CD4-positive, alpha-beta T cell treated with Interleukin-21 for 1 hour (primary cell): ENCODE measurements around the gene CELSR1.
"Not testable (repeated sequence)": the region's sequence is repeated elsewhere in the genome, so short reads cannot be mapped to it uniquely, and the experiment has no call there.

Experiments
- DNase-seq: peaks from one replicate; pipeline ENCODE4 v3.0.0-alpha.2; 2020

Gene CELSR1

DNA sequence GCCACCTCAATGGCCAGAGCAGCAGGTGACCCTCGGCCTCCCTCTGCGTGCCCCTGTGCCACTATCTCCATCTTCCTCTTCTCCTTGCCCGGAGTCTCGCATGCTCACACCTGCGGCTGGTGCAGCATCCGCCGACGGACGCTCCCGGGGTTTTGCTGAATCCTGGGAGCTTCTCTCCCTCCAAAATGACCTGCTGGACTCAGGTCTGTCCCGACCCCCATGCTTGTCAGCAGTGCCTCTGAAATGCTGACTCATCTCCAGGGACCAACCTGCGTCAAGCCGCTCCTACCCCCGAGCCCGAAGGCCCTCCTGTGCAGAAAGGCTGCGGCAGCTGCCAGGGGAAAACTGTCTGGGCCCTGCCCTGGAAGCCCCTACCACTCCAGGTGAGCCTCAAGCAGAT lies 58.4 kb downstream of the CELSR1 start:
- no peak for DNase-seq

- DNase-seq: no peak
These were observed 59.3 kb downstream of the CELSR1 start for GRCh38 chr22:46478083-46478551.

DNA sequence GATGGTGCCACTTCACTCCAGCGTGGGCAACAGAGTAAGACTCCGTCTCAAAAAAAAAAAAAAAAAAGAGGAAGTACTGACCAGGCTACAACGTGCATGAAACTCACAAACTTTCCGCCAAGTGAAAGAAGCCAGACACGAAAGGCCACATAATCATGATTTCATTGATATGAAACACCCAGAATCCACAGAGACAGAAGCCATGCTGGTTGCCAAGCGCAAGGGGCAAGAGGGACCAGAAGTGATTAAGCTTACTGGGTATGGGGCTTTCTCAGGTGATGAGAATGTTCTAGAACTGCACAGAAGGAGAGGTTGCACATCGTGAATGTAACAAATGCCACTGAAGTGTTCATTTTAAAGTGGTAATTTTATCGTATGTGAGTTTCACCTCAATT lies 60.9 kb downstream of the CELSR1 start:
- DNase-seq: no peak

DNA sequence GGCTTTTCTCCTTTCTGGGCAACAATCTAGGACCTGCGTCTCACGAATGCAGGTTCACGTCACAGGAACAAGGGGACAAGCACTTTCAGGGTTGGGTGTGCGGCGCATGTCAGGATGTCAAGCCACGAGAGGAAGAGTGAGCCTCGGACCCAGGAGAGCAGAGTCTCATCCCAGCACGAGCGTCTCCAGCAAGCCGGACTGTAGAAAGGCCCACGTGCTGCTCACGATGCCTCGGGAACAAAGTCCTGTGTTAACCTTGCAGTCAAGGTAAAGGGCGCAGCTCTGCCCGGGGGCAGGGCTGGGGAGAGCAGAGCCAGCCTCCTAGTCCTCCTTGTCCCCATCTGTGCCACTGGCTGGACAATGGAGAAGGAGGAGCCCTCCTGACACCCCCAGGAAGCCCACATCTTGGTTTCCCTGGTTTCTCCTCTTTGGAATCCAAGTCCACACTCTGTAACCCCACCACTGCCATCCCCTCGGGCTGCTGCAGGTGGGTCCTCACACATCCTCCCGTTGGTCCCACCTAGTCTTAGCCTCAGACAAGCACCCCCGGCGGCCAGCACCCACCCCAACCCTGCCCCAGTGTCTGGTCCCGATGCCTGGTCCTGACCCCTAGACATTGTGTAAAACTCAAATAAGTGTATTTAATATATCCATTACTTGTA lies 63.4 kb downstream of the CELSR1 start:
- no peak for DNase-seq

DNA sequence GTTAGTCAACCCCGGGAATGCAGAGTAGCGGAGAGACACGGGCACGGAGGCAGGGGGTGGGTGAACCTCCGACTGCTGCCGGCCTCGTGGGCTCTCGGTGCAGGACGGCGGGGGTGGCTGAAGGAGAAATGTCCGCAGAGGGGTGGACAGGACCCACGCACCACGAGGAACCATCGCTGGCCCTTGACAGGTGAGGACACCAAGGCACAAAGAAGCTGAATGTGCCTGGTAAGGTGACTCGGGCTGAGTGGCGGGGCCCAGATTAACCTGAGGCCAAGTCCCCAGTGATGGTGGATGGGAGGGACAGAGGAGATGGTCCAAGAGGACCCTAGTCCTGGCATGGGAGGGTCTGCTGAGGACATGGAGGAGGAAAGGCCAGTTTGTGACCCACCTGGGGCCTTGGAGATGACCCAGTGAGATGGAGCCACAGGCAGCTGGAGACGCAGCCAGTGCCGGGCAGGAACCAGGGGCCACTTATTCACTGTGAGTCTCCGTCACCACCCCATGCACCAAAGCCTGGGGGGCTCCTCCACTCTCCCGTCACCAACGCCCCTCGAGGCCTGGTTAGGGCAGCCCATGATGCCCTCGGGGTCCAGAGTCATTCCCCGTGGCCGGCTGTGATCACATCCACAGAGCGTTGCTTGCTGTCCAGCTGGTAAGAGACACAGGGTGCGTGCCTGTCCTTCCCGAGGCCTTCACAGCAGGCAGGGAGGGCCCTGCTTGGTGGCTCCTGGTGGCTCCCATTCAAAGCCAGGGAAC lies 64.2 kb downstream of the CELSR1 start:
- DNase-seq: no peak

DNA sequence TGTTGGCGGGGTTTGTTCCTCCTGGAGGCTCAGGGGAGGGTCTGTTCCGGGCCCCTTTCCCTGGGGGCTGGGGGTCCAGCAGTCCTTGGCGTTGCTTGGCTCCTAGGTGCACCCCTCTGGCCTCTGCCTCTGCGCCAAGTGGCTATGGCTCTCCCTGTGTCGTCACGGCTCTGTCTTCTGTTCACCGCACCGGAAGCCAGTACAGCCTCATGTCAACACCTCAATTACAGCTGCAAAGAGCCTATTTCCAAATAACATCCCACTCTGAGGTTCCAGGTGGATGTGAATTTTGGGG lies 64.8 kb downstream of the CELSR1 start:
- no peak for DNase-seq

GRCh38 chr22:46471901-46472721 lies 65.3 kb downstream of the CELSR1 start:
- no peak for DNase-seq

DNA sequence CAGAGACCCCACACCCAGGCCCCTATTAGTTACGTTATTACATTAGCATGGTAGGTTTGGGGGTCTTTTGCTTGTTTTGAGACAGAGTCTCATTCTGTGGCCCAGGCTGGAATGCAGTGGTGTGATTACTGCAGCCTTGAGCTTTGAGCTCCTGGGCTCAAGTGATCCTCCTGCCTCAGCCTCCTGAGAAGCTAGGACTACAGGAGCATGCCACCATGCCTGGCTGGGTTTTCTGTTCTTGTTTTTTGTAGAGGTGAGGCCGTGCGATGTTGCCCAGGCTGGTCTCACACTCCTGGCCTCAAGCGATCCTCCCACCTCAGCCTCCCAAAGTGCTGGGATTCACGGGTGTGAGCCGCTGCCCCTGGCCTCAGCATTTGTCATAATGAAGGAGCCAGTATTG lies 66.1 kb downstream of the CELSR1 start:
- DNase-seq: not testable (repeated sequence)

GRCh38 chr22:46469711-46470110 lies 67.7 kb downstream of the CELSR1 start:
- DNase-seq: no peak

- DNase-seq: no peak
These were observed 70.4 kb downstream of the CELSR1 start for GRCh38 chr22:46467006-46467405.

GRCh38 chr22:46466255-46466676 lies 71.2 kb downstream of the CELSR1 start:
- no peak for DNase-seq

DNA sequence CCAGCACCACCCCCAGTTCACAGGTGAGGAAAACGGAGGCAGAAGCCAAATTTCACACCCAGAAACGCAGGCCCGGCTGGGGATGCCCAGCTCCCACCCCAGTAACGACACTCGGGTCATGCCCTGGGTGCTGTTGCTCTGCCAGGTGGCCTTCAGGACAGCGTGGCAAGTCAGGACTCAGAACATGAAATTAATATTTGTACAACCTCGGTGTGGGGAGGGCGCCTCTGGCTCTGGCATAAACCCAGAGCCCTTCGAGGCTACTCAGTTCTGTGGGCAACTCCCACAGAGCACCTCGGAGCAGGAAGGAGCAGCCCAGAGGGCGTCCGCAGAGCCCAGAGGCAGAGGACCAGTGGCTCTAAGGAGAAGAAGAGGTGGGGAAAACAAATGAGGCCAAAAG lies 71.6 kb downstream of the CELSR1 start:
- no peak for DNase-seq

DNA sequence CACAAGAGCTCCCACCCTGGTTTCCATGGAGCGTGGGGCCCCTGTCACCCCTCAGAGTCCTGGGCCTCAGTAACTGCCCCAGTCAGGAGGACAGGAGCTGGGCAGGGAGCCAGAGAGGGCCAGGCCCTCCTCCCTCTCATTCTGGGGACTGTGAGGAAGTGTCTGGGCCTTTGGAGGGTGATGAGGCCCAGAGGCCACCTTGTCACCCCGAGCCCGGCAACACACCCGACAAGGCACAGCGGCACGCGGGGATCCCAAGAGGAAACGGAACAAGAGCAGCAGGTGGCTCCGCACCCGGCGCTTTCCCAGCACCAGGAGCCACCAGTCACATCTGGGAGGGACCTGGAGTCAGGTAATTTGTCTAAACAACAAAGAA lies 72.1 kb downstream of the CELSR1 start:
- DNase-seq: no peak

DNA sequence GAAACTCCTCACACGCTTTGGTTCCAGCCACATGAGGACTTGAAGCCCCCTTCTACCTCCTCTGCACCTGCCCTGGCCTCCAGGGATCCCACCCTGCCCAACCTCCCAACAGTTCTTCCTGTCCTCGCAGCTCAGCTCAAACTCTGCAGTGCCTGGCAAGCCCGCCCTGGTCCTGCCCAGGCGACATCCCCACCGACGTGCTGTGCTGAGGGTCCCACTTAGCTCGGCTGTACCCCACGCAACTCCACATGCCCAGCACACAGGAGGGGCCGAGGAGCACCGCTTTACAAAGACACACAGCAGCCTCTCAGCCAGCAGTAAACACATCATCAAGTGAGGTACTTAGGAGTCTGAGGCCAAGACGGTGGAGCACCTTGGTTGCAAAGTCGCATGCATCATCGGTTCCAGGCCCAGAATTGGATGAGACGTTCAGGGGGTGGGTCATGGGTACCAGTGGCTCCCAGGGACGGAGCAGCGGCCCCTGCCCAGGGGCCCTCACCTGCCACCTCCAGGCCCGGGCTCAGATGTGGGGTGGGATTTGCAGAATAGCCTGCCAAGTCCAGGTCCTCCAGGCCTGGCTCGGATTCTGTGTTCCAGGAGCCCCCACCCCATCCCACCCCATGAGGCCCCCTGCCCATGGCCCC lies 72.6 kb downstream of the CELSR1 start:
- no peak for DNase-seq

DNA sequence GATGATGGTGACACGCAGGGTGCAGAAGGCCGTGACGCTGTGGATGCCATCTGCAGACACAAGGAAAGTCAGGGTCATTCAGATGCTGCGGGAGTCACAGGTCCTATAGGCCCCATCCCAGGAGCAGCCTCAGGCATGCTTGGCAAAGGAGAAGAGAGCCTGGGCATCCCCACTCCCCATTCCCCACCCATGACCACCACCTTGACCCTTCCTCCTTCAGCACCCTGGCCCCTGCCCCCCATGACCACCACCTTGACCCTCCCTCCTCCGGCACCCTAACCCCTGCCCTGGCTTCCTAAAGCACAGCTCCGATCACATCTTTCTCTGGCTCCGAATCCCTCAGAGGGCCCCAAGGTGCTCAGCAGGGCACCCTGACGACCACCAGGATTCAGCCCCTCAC lies 73.1 kb downstream of the CELSR1 start:
- no peak for DNase-seq

DNA sequence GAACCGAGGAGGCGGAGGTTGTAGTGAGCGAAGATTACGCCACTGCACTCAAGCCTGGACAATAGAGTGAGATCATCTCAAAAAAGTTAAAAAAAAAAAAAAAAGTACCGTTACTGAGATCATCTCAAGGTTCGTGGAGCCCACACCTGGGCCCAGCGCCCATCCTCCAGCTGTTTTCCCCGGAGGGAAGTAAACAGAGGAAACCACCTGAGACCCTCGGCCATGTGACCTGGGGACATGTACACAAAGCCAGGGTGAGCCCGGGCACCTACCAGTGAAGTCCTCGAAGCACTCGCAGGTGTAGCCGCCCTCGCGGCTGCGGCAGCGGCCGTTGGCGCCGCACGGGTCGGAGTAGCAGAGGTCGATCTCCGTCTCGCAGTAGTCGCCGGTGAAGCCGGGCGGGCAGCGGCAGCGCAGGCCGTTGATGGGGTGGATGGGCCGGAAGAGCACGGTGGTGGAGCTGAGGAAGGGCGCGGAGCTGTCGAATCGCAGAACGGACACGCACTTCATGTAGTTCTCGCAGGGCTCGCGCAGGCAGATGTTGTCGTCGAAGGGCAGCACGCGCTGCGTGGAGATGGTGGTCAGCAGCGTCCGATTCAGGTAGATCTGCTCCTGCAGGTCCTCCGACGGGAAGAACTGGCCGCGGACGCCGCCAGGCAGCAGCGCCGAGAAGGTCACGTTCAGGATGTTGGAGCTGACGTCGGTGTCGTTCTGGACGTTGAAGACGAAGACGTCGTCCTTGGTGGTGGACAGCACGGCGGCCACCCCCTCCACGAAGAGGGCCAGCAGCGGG lies 73.8 kb downstream of the CELSR1 start:
- no peak for DNase-seq

GRCh38 chr22:46462726-46463371 lies 74.6 kb downstream of the CELSR1 start:
- DNase-seq: no peak

DNA sequence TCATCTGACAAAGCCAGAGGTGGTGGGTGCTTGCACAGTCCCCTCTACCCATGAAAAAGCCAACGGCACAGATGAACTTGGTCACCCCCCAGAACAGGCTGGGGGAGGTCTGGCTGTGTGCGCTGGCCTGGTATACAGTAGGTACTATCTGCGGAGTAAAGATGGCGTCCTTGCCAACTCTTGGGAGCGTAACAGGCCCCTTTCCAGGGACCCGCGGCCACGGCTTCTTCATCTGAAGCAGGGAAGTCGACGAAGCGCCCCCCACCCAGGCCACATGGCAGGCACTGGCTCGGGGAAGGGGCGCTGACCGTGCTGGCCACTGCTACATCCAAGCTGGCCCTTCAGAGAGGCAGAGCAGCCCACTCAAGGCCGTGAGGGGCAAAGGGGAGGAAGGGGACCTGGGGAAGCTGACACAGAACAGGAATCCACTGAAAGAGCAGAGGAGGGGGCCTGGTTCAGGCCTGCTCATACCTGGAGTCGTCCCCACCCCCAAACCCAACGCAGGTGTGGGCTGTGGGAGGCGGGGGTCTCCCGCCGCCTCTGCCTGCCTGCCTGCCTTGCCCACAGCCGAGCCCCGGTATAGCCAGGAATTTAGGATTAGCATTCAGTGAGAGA lies 75.7 kb downstream of the CELSR1 start:
- no peak for DNase-seq

- no peak for DNase-seq
These were observed 76.6 kb downstream of the CELSR1 start for GRCh38 chr22:46460857-46461256.

DNA sequence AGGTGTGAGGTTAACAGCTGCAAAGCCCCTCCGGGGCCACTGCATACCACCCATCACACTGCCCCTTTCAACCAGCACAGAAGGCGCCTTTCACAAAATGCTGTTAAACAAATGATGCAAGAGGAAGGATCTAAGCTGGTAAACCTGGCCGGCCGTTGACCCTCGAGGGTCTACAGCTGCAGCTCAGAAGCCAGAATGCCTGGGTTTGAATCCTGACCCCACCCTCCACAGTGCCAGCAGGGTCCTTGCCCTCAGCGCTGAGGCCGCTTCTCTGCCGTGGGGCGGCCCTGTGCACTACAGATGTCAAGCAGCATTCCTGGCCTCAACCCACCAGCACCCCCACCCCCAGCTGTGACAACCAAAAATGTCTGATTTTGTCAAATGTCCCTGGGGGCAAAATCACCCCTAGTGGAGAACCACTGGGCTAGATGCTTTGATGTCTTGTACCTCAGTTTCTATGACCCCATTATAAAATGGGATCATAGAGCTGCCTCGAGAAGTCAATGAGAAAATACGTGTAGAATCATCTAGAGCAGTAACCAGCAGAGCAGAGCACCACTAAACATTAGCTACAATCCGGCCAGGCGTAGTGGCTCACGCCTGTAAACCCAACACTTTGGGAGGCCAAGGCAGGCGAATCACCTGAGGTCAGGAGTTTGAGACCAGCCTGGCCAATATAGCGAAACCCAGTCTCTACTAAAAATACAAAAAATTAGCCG lies 77.9 kb downstream of the CELSR1 start:
- DNase-seq: no peak

DNA sequence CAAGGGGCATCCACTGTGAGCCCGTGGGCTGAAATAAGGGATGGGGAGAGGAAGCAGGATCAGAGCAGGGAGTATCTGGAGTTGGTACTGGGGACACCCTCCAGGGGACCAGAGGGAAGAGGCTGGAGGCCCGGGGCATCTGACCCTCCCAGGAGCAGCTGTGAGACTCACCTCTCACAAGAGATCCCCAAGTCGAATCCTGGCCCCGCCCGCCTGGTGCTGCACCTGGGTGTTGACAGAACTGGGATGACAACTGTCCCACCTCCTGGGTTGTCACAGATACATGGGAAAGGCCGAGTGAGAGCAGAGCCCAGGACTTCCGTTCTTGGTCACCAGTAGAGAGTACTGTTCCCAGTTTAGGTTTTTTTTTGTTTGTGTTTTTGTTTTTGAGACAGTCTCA lies 78.9 kb downstream of the CELSR1 start:
- DNase-seq: no peak
